Measurements from ENCODE around the gene NDUFB4.

- TF ChIP-seq CTCF (conservative IDR thresholded peaks at IDR 0.05; ENCODE audit: low read depth, low read length) (no peak), EZH2 (IDR thresholded peaks at IDR 0.05; ENCODE audit: low read length, unreplicated experiment) (no peak)
Observed at GRCh38 chr3:120599211-120599610, 3.1 kb downstream of the NDUFB4 start.
